B cell (primary cell): ENCODE measurements around the gene ABHD17B. TPM values are rescaled to one million over a fixed set of nuclear protein-coding genes. Genes with fewer than 3 reads are reported as not detected.

Source experiments
- ATAC-seq: fragments of 200-7000 bp; cut with Tn5 transposase; one replicate; pipeline ENCODE4 v1.10.0; 2021; ENCODE audit warnings: low read depth, mild to moderate bottlenecking, moderate number of reproducible peaks, moderate library complexity
- CTCF ChIA-PET: fragments of 350-600 bp; sonication (Branson Sonifier 250); formaldehyde crosslinking; loops from one replicate; lab custom pipeline; 2021; ENCODE audit warnings: antibody characterized with exemption, inconsistent platforms; lab: Charles Lee
- POLR2A ChIA-PET: fragments of 350-600 bp; sonication (Branson Sonifier 250); formaldehyde crosslinking; loops from one replicate; lab custom pipeline; 2021; ENCODE audit warnings: antibody characterized with exemption; lab: Charles Lee
- DNase-seq: peaks from one replicate; pipeline ENCODE4 v3.0.0; 2013
- H2AFZ ChIP-seq: 2 replicates; pipeline ENCODE4 v1.6.1; 2012; ENCODE audit warnings: mild to moderate bottlenecking, low read depth, low read length; ENCODE audit not compliant: insufficient read depth, poor library complexity, severe bottlenecking
- H3K27ac ChIP-seq, 2 donors: 1 replicate in 1 of 2; 2 replicates in 1 of 2; pipeline ENCODE4 v1.5.1; 2012 to 2013; ENCODE audit warnings: low read length in 2 of 2, mild to moderate bottlenecking in 2 of 2, moderate library complexity in 1 of 2
- H3K27me3 ChIP-seq, 4 experiments: fragments of 200-600 bp in 1 of 4; sonication (generic) in 1 of 4; replicated peaks in 1 of 4; 1 replicate in 2 of 4; 2 replicates in 2 of 4; pipeline versions ENCODE4 v1.6.1 to v1.7.0; 2013 to 2016; ENCODE audit warnings: low read length in 3 of 4, mild to moderate bottlenecking in 2 of 4, mixed read lengths in 1 of 4, moderate library complexity in 1 of 4; ENCODE audit not compliant: insufficient read depth in 4 of 4, control insufficient read depth in 3 of 4; ENCODE audit errors: control extremely low read depth in 1 of 4
- H3K36me3 ChIP-seq, 2 experiments: replicated peaks in 1 of 2; 1 replicate in 1 of 2; 2 replicates in 1 of 2; pipeline versions ENCODE4 v1.6.1 to v1.7.1; 2013; ENCODE audit warnings: low read length in 1 of 2; ENCODE audit not compliant: insufficient read depth in 2 of 2, control insufficient read depth in 1 of 2; ENCODE audit errors: control extremely low read depth in 1 of 2, extremely low read depth in 1 of 2
- H3K4me1 ChIP-seq, 2 donors: fragments of 200-600 bp in 1 of 2; sonication (generic) in 1 of 2; 1 replicate in 1 of 2; 2 replicates in 1 of 2; pipeline versions ENCODE4 v1.5.1 to v1.6.1; 2013 to 2017; ENCODE audit warnings: low read length in 2 of 2; ENCODE audit not compliant: control insufficient read depth in 2 of 2, insufficient read depth in 2 of 2
- H3K4me2 ChIP-seq: replicated peaks from 2 replicates; pipeline ENCODE3; 2012; ENCODE audit warnings: mild to moderate bottlenecking, low read depth, low read length; ENCODE audit not compliant: poor library complexity, severe bottlenecking
- H3K4me3 ChIP-seq, 5 experiments: fragments of 200-600 bp in 1 of 5; sonication (generic) in 1 of 5; 1 replicate in 3 of 5; 2 replicates in 2 of 5; pipeline versions ENCODE4 v1.5.1 to v1.7.0; 2011 to 2016; ENCODE audit warnings: low read length in 4 of 5, mild to moderate bottlenecking in 4 of 5, low read depth in 2 of 5, control low read depth in 1 of 5, moderate library complexity in 1 of 5; ENCODE audit not compliant: insufficient read depth in 1 of 5; ENCODE audit errors: control extremely low read depth in 1 of 5, extremely low read depth in 1 of 5
- H3K79me2 ChIP-seq: fragments of 200-600 bp; sonication (generic); one replicate; pipeline ENCODE4 v1.6.0; 2016; ENCODE audit warnings: low read length; ENCODE audit not compliant: control insufficient read depth, insufficient read depth
- H3K9ac ChIP-seq: fragments of 200-600 bp; sonication (generic); 2 replicates; pipeline ENCODE4 v1.6.1; 2017; ENCODE audit warnings: mild to moderate bottlenecking, low read length, moderate library complexity
- H3K9me3 ChIP-seq, 3 donors: one replicate each; pipeline versions ENCODE4 v1.6.1 to v1.7.1; 2013; ENCODE audit warnings: low read length in 2 of 3; ENCODE audit not compliant: control insufficient read depth in 2 of 3, insufficient read depth in 1 of 3; ENCODE audit errors: control extremely low read depth in 1 of 3
- H4K20me1 ChIP-seq: 2 replicates; pipeline ENCODE4 v1.6.0; 2012; ENCODE audit warnings: mild to moderate bottlenecking, low read length; ENCODE audit not compliant: insufficient read depth, control insufficient read depth, poor library complexity, severe bottlenecking
- H3K27ac Mint-ChIP-seq: one replicate; pipeline ENCODE4 v1.8.0; 2021; ENCODE audit warnings: mixed read lengths
- H3K27me3 Mint-ChIP-seq: one replicate; pipeline ENCODE4 v1.8.0; 2021; ENCODE audit warnings: mixed read lengths
- H3K4me1 Mint-ChIP-seq: one replicate; pipeline ENCODE4 v1.8.0; 2021; ENCODE audit warnings: mixed read lengths
- H3K4me3 Mint-ChIP-seq: one replicate; pipeline ENCODE4 v1.8.0; 2021; ENCODE audit warnings: mixed read lengths
- H3K9me3 Mint-ChIP-seq: one replicate; pipeline ENCODE4 v1.8.0; 2022; ENCODE audit warnings: mixed read lengths; ENCODE audit not compliant: insufficient read depth
- CTCF ChIP-seq: fragments of 200-600 bp; IDR thresholded peaks from one replicate; pipeline ENCODE4 v1.8.0; 2022; ENCODE audit warnings: antibody characterized with exemption, mild to moderate bottlenecking
- EZH2 ChIP-seq: IDR thresholded peaks from 2 replicates; pipeline ENCODE4 v1.6.1; 2012; ENCODE audit warnings: borderline replicate concordance, low read depth, mild to moderate bottlenecking, moderate library complexity, low read length; ENCODE audit not compliant: insufficient read depth, poor library complexity, severe bottlenecking
- intact Hi-C: fragments of 100-400 bp; cut with micrococcal nuclease; formaldehyde crosslinking; loops from one replicate; pipeline ENCODE4 v1.10.0; 2022
- polyA plus RNA-seq: library from polyadenylated mRNA; depleted of rRNA; stranded (reverse); fragments of >200 nt; gene quantifications from 2 replicates; pipeline ENCODE4 v1.2.3, GENCODE V29; 2012
- total RNA-seq, 2 donors: library from RNA; stranded (reverse); fragments of 120-200 nt in 1 of 2; gene quantifications; 1 replicate in 1 of 2; 2 replicates in 1 of 2; pipeline versions ENCODE4 v1.2.3 to v1.2.4, GENCODE V29; 2013 to 2022

ABHD17B gene
- total and polyA plus RNA-seq, 2 donors (not counting 1 experiment from before 2014, with no cell fraction given), result 11.3 to 24.4 TPM

GRCh38 chr9:71924576-71924975, 13.6 kb upstream of the ABHD17B start:
- DNase-seq (no peak), ATAC-seq (no peak)
- H3K27me3 ChIP-seq, result no peaks in the 10 kb centered on the region
- H3K4me3 ChIP-seq, result no peak overlapping the region
- Mint-ChIP-seq H3K9me3 (no peaks in the 10 kb centered on the region), H3K27ac (no peak overlapping the region), H3K27me3 (no peaks in the 10 kb centered on the region), H3K4me1 (peaks cover 15% of the 10 kb centered on the region), H3K4me3 (no peak overlapping the region)
- ChIA-PET POLR2A (no interaction called here), CTCF (interaction anchor here (1.0 kb wide), 1 partner anchor 106 kb away, joined by 3 read pairs; no protein-coding TSS in a partner anchor)
- peaks cover 9% of the 10 kb centered on the region for H4K20me1 ChIP-seq
- peaks cover 77% of the 10 kb centered on the region for H3K79me2 ChIP-seq
- no peak for TF ChIP-seq EZH2
- no peak for TF ChIP-seq CTCF
- H3K4me1 ChIP-seq, result no peaks in the 10 kb centered on the region
- no peaks in the 10 kb centered on the region for H3K9me3 ChIP-seq
- peaks cover 3 to 5% of the 10 kb centered on the region in 2 experiments for H3K36me3 ChIP-seq
- H3K4me2 ChIP-seq, result no peak overlapping the region
- no peak overlapping the region for H2AFZ ChIP-seq
- no peak overlapping the region for H3K27ac ChIP-seq
- no peak overlapping the region for H3K9ac ChIP-seq
- intact Hi-C loops, result no loop called here

- Histone ChIP-seq H2AFZ (no peak overlapping the region), H3K4me3 (no peak overlapping the region), H3K27ac (no peak overlapping the region), H3K4me2 (no peak overlapping the region), H3K79me2 (peaks cover 90% of the 10 kb centered on the region), H4K20me1 (peaks cover 10% of the 10 kb centered on the region), H3K9me3 (no peaks in the 10 kb centered on the region), H3K4me1 (no peaks in the 10 kb centered on the region), H3K36me3 (peaks cover 5 to 8% of the 10 kb centered on the region in 2 experiments), H3K27me3 (no peaks in the 10 kb centered on the region), H3K9ac (no peak overlapping the region)
- DNase-seq (no peak), ATAC-seq (no peak)
- CTCF ChIA-PET, result no interaction called here
- no peaks in the 10 kb centered on the region for H3K27me3 Mint-ChIP-seq
- TF ChIP-seq EZH2, result no peak
- no peak for TF ChIP-seq CTCF
- H3K4me3 Mint-ChIP-seq, result no peak overlapping the region
- no peaks in the 10 kb centered on the region for H3K9me3 Mint-ChIP-seq
- H3K4me1 Mint-ChIP-seq, result peaks cover 10% of the 10 kb centered on the region
- intact Hi-C loops, result no loop called here
- H3K27ac Mint-ChIP-seq, result no peak overlapping the region
- POLR2A ChIA-PET, result no interaction called here
These were observed 10.3 kb upstream of the ABHD17B start for GRCh38 chr9:71921190-71921814.
